Measurements from ENCODE around the gene ZNF784.
A peak's percentile ranks its signal among the peaks of the same experiment; 100 is the strongest.

DNA sequence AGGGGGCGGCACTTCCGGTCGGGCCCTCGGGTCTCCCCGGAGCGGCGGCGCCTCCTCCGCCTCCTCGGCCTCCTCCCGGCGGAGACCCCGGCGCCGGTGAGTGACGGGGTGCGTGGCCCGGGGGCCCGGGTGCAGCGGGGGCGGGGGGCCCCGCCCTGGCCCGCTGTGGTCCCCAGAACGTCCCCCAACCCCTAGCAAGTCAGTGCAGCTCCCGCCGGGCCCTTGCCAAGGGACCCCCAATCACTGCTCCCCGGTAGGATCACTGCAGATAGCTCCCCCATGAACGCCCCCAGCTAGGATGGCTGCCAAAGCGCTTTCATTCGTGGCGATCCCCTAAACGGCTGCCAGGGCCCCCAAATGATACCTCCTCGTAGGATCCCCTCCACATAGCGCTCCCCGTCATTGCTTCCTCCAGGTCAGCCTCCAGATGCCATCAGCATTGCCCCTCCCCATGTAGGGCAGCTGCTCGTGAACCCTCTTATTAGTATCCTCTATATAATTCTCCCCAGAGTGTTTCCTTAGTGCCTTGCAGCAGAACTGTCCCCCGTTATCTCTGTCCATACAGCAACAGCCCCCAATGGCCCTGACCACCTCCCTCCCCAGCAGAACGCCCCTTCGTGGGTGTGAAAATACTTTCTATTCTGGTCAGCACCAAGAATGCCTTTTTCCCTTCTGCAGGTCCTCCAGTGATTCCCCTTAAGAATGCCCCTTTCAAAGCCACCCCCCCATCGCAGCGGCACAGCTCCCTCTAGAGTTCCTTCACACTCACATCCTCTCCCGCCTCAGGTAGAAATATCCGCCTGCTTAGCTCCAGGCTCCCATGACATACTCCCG lies 18.5 kb downstream of the ZNF784 start, which contains the start of gene ZNF865:
- peak; percentile 50 to 67 (median 62) for TF ChIP-seq CTCF (IDR thresholded peaks at IDR 0.05)
- TF ChIP-seq EP300 (IDR thresholded peaks at IDR 0.05) = no peak
- no peak for TF ChIP-seq POLR2A (IDR thresholded peaks at IDR 0.05)

All from tibial nerve (tissue), 4 donors.